Stimulated activated naive CD4-positive, alpha-beta T cell treated with Interleukin-2 at 50 U/mL for 16 hours (primary cell): ENCODE measurements around the gene DLG5.
"Not testable (repeated sequence)": the region's sequence is repeated elsewhere in the genome, so short reads cannot be mapped to it uniquely, and the experiment has no call there.

ENCODE experiments used
- DNase-seq: peaks from one replicate; lab custom pipeline; 2025; lab: John Stamatoyannopoulos, UW

DLG5 gene

GRCh38 chr10:77794256-77795142 is 132.1 kb downstream of the DLG5 start:
- DNase-seq: no peak

- DNase-seq: no peak
Observed at GRCh38 chr10:77793831-77794230, 132.7 kb downstream of the DLG5 start.

- DNase-seq: no peak
Observed at GRCh38 chr10:77792155-77792554, 134.4 kb downstream of the DLG5 start.

GRCh38 chr10:77791506-77791905 is 135.0 kb downstream of the DLG5 start:
- no peak for DNase-seq

GRCh38 chr10:77789861-77790260 is 136.7 kb downstream of the DLG5 start:
- no peak for DNase-seq

- no peak for DNase-seq
Observed at GRCh38 chr10:77789016-77789415, 137.5 kb downstream of the DLG5 start.

GRCh38 chr10:77788496-77789010 is 138.0 kb downstream of the DLG5 start:
- DNase-seq: no peak

GRCh38 chr10:77787440-77787839 is 139.1 kb downstream of the DLG5 start:
- DNase-seq: no peak

GRCh38 chr10:77784856-77785255 is 141.7 kb downstream of the DLG5 start:
- no peak for DNase-seq

GRCh38 chr10:77782328-77783061 is 144.1 kb downstream of the DLG5 start:
- DNase-seq: no peak

- no peak for DNase-seq
Observed at GRCh38 chr10:77781451-77782327, 144.9 kb downstream of the DLG5 start.

- no peak for DNase-seq
Observed at GRCh38 chr10:77780180-77780579, 146.4 kb downstream of the DLG5 start.

GRCh38 chr10:77776487-77776886 is 150.1 kb downstream of the DLG5 start:
- no peak for DNase-seq

- no peak for DNase-seq
Observed at GRCh38 chr10:77774940-77775391, 151.6 kb downstream of the DLG5 start.

GRCh38 chr10:77773631-77774426 is 152.7 kb downstream of the DLG5 start:
- no peak for DNase-seq

- DNase-seq: not testable (repeated sequence)
Observed at GRCh38 chr10:77772852-77773600, 153.5 kb downstream of the DLG5 start.

GRCh38 chr10:77771851-77772250 is 154.7 kb downstream of the DLG5 start:
- no peak for DNase-seq

- DNase-seq: no peak
Observed at GRCh38 chr10:77771450-77771849, 155.1 kb downstream of the DLG5 start.

- DNase-seq: no peak
Observed at GRCh38 chr10:77770868-77771175, 155.7 kb downstream of the DLG5 start.

- no peak for DNase-seq
Observed at GRCh38 chr10:77770081-77770867, 156.3 kb downstream of the DLG5 start.
